ENCODE measurements around the gene ROBO3.

The ROBO3 gene

GRCh38 chr11:124840666-124841065 lies 24.6 kb upstream of the ROBO3 start:
- H3K4me3 ChIP-seq (ENCODE audit: low read depth in 1 of 2, low read length in 1 of 2), result no peak overlapping the region
- no peak overlapping the region for H3K27ac ChIP-seq
- TF ChIP-seq, protein P1, sequence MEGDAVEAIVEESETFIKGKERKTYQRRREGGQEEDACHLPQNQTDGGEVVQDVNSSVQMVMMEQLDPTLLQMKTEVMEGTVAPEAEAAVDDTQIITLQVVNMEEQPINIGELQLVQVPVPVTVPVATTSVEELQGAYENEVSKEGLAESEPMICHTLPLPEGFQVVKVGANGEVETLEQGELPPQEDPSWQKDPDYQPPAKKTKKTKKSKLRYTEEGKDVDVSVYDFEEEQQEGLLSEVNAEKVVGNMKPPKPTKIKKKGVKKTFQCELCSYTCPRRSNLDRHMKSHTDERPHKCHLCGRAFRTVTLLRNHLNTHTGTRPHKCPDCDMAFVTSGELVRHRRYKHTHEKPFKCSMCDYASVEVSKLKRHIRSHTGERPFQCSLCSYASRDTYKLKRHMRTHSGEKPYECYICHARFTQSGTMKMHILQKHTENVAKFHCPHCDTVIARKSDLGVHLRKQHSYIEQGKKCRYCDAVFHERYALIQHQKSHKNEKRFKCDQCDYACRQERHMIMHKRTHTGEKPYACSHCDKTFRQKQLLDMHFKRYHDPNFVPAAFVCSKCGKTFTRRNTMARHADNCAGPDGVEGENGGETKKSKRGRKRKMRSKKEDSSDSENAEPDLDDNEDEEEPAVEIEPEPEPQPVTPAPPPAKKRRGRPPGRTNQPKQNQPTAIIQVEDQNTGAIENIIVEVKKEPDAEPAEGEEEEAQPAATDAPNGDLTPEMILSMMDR (IDR thresholded peaks at IDR 0.05), result no peak
- no peaks in the 10 kb centered on the region for H3K9me3 ChIP-seq
- no peaks in the 10 kb centered on the region for H3K4me1 ChIP-seq (ENCODE audit: control insufficient read depth in 1 of 2, insufficient read depth in 1 of 2, low read depth in 1 of 2, low read length in 1 of 2)
- H3K36me3 ChIP-seq, result no peaks in the 10 kb centered on the region
- H3K27me3 ChIP-seq, result peaks cover 100% of the 10 kb centered on the region

DNA sequence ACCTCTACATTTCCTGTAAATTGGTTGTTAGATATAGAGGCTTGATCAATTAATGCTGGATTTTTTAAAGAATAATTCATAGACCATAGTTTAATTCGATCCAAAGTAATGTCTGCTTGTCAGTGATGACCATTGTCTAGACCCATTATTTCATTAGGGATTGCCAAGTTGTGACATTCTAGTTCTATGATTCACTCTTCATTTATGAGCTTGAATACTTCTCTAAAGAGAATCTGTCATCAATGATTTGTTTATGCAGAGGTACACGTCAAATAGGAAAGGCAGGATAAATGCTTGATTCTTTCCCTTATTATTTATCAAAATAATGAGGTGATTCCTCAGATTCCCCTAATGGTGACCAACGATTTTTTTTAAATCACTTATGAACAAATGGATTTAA lies 24.0 kb upstream of the ROBO3 start:
- no peaks in the 10 kb centered on the region for H3K36me3 ChIP-seq
- H3K4me3 ChIP-seq (ENCODE audit: low read depth in 1 of 2, low read length in 1 of 2), result no peak overlapping the region
- TF ChIP-seq, protein P1 (IDR thresholded peaks at IDR 0.05), result no peak
- no peak overlapping the region for H3K27ac ChIP-seq
- no peaks in the 10 kb centered on the region for H3K4me1 ChIP-seq (ENCODE audit: control insufficient read depth in 1 of 2, insufficient read depth in 1 of 2, low read depth in 1 of 2, low read length in 1 of 2)
- H3K27me3 ChIP-seq, result peaks cover 100% of the 10 kb centered on the region
- H3K9me3 ChIP-seq, result no peaks in the 10 kb centered on the region

- no peaks in the 10 kb centered on the region for H3K9me3 ChIP-seq
- H3K4me3 ChIP-seq (ENCODE audit: low read depth in 1 of 2, low read length in 1 of 2), result no peak overlapping the region
- no peaks in the 10 kb centered on the region for H3K36me3 ChIP-seq
- H3K27ac ChIP-seq, result no peak overlapping the region
- H3K4me1 ChIP-seq (ENCODE audit: control insufficient read depth in 1 of 2, insufficient read depth in 1 of 2, low read depth in 1 of 2, low read length in 1 of 2), result no peaks in the 10 kb centered on the region
- peaks cover 100% of the 10 kb centered on the region for H3K27me3 ChIP-seq
- TF ChIP-seq, protein P1 (IDR thresholded peaks at IDR 0.05), result no peak
Measured at GRCh38 chr11:124841840-124842239, 23.4 kb upstream of the ROBO3 start.

GRCh38 chr11:124842305-124842704 lies 22.9 kb upstream of the ROBO3 start:
- TF ChIP-seq, protein P1 (IDR thresholded peaks at IDR 0.05), result no peak
- Histone ChIP-seq H3K9me3 (no peaks in the 10 kb centered on the region), H3K36me3 (no peaks in the 10 kb centered on the region), H3K27ac (no peak overlapping the region), H3K4me1 (ENCODE audit: control insufficient read depth in 1 of 2, insufficient read depth in 1 of 2, low read depth in 1 of 2, low read length in 1 of 2) (no peaks in the 10 kb centered on the region), H3K27me3 (peaks cover 100% of the 10 kb centered on the region), H3K4me3 (ENCODE audit: low read depth in 1 of 2, low read length in 1 of 2) (no peak overlapping the region)

- TF ChIP-seq, protein P1 (IDR thresholded peaks at IDR 0.05), result no peak
- Histone ChIP-seq H3K36me3 (no peaks in the 10 kb centered on the region), H3K27me3 (peaks cover 100% of the 10 kb centered on the region), H3K4me1 (ENCODE audit: control insufficient read depth in 1 of 2, insufficient read depth in 1 of 2, low read depth in 1 of 2, low read length in 1 of 2) (no peaks in the 10 kb centered on the region), H3K27ac (no peak overlapping the region), H3K9me3 (no peaks in the 10 kb centered on the region), H3K4me3 (ENCODE audit: low read depth in 1 of 2, low read length in 1 of 2) (no peak overlapping the region)
Measured at GRCh38 chr11:124843616-124843910, 21.7 kb upstream of the ROBO3 start.

DNA sequence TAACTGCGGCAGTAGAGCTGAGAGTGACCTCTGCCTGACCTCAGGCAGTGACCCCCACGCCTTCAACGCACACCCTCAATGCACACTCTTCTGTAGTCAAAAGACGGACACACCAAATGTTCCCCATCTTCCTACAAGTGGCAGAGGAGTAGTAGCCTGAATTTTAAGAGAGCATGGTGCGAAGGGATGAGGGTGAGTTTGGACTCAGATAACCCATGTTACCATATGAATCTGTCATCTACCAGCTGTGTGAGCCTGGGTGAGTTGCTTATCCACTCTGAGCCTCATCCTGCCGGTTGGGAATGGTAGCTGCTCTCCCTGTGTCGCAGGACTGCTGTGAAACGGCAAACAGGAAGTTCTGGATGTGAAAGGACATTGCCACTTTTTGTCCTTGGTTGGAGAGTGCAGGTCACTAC lies 20.6 kb upstream of the ROBO3 start:
- Histone ChIP-seq H3K4me1 (ENCODE audit: control insufficient read depth in 1 of 2, insufficient read depth in 1 of 2, low read depth in 1 of 2, low read length in 1 of 2) (no peaks in the 10 kb centered on the region), H3K27me3 (peaks cover 100% of the 10 kb centered on the region), H3K27ac (no peak overlapping the region), H3K36me3 (no peaks in the 10 kb centered on the region), H3K4me3 (ENCODE audit: low read depth in 1 of 2, low read length in 1 of 2) (no peak overlapping the region), H3K9me3 (no peaks in the 10 kb centered on the region)
- TF ChIP-seq, protein P1 (IDR thresholded peaks at IDR 0.05), result no peak
